Body of pancreas (tissue), 4 donors: Measurements from ENCODE around the gene NRF1.

Source experiments
- CTCF ChIP-seq, 7 experiments: fragments of 450-650 bp in 4 of 7; fragments of 200-600 bp in 3 of 7; sonication (generic) in 3 of 7; IDR thresholded peaks; one replicate each; pipeline ENCODE4 v1.5.1; 2016 to 2019; ENCODE audit warnings: antibody characterized with exemption in 7 of 7
- POLR2A ChIP-seq, 3 donors: fragments of 450-650 bp; IDR thresholded peaks; one replicate each; pipeline ENCODE4 v1.6.1; 2016; ENCODE audit warnings: antibody characterized with exemption in 3 of 3, mild to moderate bottlenecking in 2 of 3

- no peak for TF ChIP-seq CTCF (IDR thresholded peaks at IDR 0.05)
- TF ChIP-seq POLR2A (IDR thresholded peaks at IDR 0.05), result no peak
Measured at GRCh38 chr7:129578829-129579228, 32.7 kb upstream of the NRF1 start.
